RWPE2 (cell line): ENCODE measurements around the gene ANKRD13B.

Experiments
- ATAC-seq: fragments of 200-7000 bp; cut with Tn5 transposase; 3 replicates; pipeline ENCODE4 v1.9.1; 2021; ENCODE audit warnings: low read depth
- DNase-seq: peaks from one replicate; pipeline ENCODE4 v3.0.0-alpha.2; 2020; ENCODE audit warnings: low spot score
- H3K27ac ChIP-seq: fragments of 450-650 bp; 2 replicates; pipeline ENCODE4 v1.5.1; 2017; ENCODE audit warnings: mild to moderate bottlenecking; ENCODE audit not compliant: poor library complexity, severe bottlenecking
- H3K27me3 ChIP-seq: fragments of 250-450 bp; sonication (Bioruptor Pico); 2 replicates; pipeline ENCODE4 v1.5.1; 2021; ENCODE audit warnings: mild to moderate bottlenecking, moderate library complexity; ENCODE audit not compliant: insufficient read depth, poor library complexity, severe bottlenecking
- H3K36me3 ChIP-seq: fragments of 250-450 bp; sonication (Bioruptor Pico); 2 replicates; pipeline ENCODE4 v1.5.1; 2020; ENCODE audit warnings: low read depth, mild to moderate bottlenecking, moderate library complexity
- H3K4me1 ChIP-seq: fragments of 250-450 bp; sonication (Bioruptor Pico); 2 replicates; pipeline ENCODE4 v1.5.1; 2021; ENCODE audit warnings: mild to moderate bottlenecking, moderate library complexity; ENCODE audit not compliant: insufficient read depth, poor library complexity, severe bottlenecking
- H3K4me3 ChIP-seq: fragments of 250-450 bp; sonication (Bioruptor Pico); 2 replicates; pipeline ENCODE4 v1.5.1; 2021; ENCODE audit warnings: mild to moderate bottlenecking, moderate library complexity; ENCODE audit not compliant: severe bottlenecking
- H3K9me3 ChIP-seq: fragments of 250-450 bp; sonication (Bioruptor Pico); 2 replicates; pipeline ENCODE4 v1.5.1; 2021; ENCODE audit warnings: mild to moderate bottlenecking, moderate library complexity; ENCODE audit not compliant: severe bottlenecking
- CTCF ChIP-seq: fragments of 450-650 bp; IDR thresholded peaks from one replicate; pipeline ENCODE4 v1.5.1; 2017; ENCODE audit warnings: mild to moderate bottlenecking, moderate library complexity; ENCODE audit not compliant: poor library complexity, severe bottlenecking

The ANKRD13B gene

GRCh38 chr17:29565643-29566472 is 27.1 kb upstream of the ANKRD13B start:
- Histone ChIP-seq H3K36me3 (no peaks in the 10 kb centered on the region; the same call in 1 of the 2 replicates), H3K9me3 (no peaks in the 10 kb centered on the region), H3K27me3 (no peaks in the 10 kb centered on the region), H3K4me3 (peak overlapping the region; percentile 53), H3K4me1 (peaks cover 3% of the 10 kb centered on the region), H3K27ac (peak overlapping the region; percentile 79)
- ATAC-seq, result no peak
- peak; percentile 68 for DNase-seq
- TF ChIP-seq CTCF, result no peak

- Histone ChIP-seq H3K4me1 (peaks cover 3% of the 10 kb centered on the region), H3K36me3 (no peaks in the 10 kb centered on the region; the same call in 1 of the 2 replicates), H3K4me3 (peak within 1 kb of the TSS; percentile 53), H3K9me3 (no peaks in the 10 kb centered on the region), H3K27ac (peak within 1 kb of the TSS; percentile 79), H3K27me3 (no peaks in the 10 kb centered on the region)
- no peak for TF ChIP-seq CTCF
- peak; percentile 53 for ATAC-seq
- DNase-seq, result peak; percentile 70
Observed at GRCh38 chr17:29566473-29567303, 26.2 kb upstream of the ANKRD13B start, which contains the start of gene ABHD15. Gene ABHD15, minus strand, starts transcription at chr17:29567037. Its CDS starts 71 bp downstream, at chr17:29566966.

DNA sequence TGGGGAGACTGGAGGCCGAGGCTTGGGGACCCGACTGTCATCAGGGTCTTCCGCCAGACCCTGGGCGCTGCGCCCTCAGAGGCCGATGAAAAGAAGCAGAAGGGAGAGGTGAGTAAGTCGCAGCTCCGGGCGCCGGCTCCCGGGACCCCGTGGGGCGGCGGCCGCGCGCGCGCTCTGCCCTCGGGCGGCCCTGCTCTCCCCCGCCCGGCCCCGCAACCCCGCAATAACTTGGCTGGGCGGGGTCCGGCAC is 25.7 kb upstream of the ANKRD13B start:
- no peaks in the 10 kb centered on the region for H3K27me3 ChIP-seq

DNA sequence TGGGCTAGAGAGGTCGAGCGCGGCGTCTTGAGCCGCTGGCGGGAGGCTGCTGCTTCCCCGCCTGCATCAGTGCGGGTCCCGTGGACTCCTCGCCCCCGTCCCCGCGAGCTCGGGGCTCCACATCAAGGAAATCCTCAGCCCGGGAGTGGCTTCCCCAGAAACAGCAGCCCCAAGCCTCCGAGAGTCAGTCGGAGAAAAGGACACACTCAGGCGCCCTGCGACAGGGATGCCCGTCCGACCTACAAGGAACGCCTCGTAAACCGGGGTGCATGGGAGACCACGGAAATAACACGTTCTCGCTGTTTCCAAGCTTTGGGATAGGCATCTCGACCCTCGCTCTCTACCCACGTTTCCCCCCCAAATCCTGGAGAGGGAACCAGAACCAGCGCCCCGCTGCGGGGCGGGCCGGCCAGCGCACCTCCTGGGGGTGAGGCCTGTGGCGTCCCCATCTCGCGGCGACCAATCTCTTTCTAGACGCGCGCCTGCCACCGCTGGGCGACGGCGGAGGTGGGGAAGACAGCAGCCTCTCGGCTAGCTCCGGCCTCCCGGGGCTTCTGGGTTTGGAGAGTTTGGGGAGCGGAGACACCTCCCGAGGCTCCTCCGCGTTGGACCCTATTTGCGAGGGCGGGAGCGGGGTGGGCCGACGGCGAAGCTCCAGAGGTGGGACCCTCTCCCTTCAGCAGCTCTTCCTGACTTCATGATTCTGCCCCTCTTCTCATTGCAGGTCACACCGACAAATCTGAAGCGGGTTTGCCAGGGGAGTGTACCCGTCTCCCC is 25.2 kb upstream of the ANKRD13B start:
- peak; percentile 75 for DNase-seq
- H3K36me3 ChIP-seq, result no peaks in the 10 kb centered on the region; the same call in 1 of the 2 replicates
- peak overlapping the region; percentile 79 for H3K27ac ChIP-seq
- no peaks in the 10 kb centered on the region for H3K9me3 ChIP-seq
- ATAC-seq, result peak; percentile 32
- H3K27me3 ChIP-seq, result no peaks in the 10 kb centered on the region
- peak; percentile 43 for TF ChIP-seq CTCF
- peak overlapping the region; percentile 53 for H3K4me3 ChIP-seq
- peaks cover 3% of the 10 kb centered on the region for H3K4me1 ChIP-seq

More for the DNA sequence above, 25.7 kb upstream of the ANKRD13B start:
- H3K4me3 ChIP-seq, result peak overlapping the region; percentile 53
- peaks cover 3% of the 10 kb centered on the region for H3K4me1 ChIP-seq
- no peak for TF ChIP-seq CTCF
- H3K27ac ChIP-seq, result peak overlapping the region; percentile 79
- H3K9me3 ChIP-seq, result no peaks in the 10 kb centered on the region
- DNase-seq (no peak), ATAC-seq (peak; percentile 4)
- H3K36me3 ChIP-seq, result no peaks in the 10 kb centered on the region; the same call in 1 of the 2 replicates
